Smooth muscle cell (in vitro differentiated cells): Measurements from ENCODE around the gene TEX22. TPM values are rescaled to one million over a fixed set of nuclear protein-coding genes. Genes with fewer than 3 reads are reported as not detected.

ENCODE experiments used
- DNase-seq: peaks from one replicate; lab custom pipeline; 2025; ENCODE audit not compliant: unreplicated experiment; lab: John Stamatoyannopoulos, UW
- H2AFZ ChIP-seq: fragments of 200-600 bp; sonication (generic); 2 replicates; pipeline ENCODE4 v1.6.0; 2016; ENCODE audit warnings: antibody characterized with exemption, low read depth, mild to moderate bottlenecking
- H3F3A ChIP-seq: fragments of 200-600 bp; sonication (generic); 2 replicates; pipeline ENCODE4 v1.6.0; 2017; ENCODE audit warnings: antibody characterized with exemption, low read depth
- H3K27ac ChIP-seq: fragments of 200-600 bp; sonication (generic); 2 replicates; pipeline ENCODE4 v1.5.1; 2016; ENCODE audit warnings: low read depth, mild to moderate bottlenecking
- H3K27me3 ChIP-seq: fragments of 200-600 bp; sonication (generic); 2 replicates; pipeline ENCODE4 v1.6.1; 2016; ENCODE audit warnings: low read depth, mild to moderate bottlenecking
- H3K36me3 ChIP-seq: fragments of 200-600 bp; sonication (generic); 2 replicates; pipeline ENCODE4 v1.5.1; 2016; ENCODE audit warnings: low read depth
- H3K4me1 ChIP-seq: fragments of 200-600 bp; sonication (generic); 2 replicates; pipeline ENCODE4 v1.5.1; 2016; ENCODE audit warnings: low read depth
- H3K4me2 ChIP-seq: fragments of 200-600 bp; sonication (generic); 2 replicates; pipeline ENCODE4 v1.6.0; 2016; ENCODE audit warnings: mild to moderate bottlenecking
- H3K4me3 ChIP-seq: fragments of 200-600 bp; sonication (generic); 2 replicates; pipeline ENCODE4 v1.5.1; 2016; ENCODE audit warnings: mild to moderate bottlenecking
- H3K79me2 ChIP-seq: fragments of 200-600 bp; sonication (generic); 2 replicates; pipeline ENCODE4 v1.6.0; 2016; ENCODE audit warnings: low read depth, mild to moderate bottlenecking
- H3K9ac ChIP-seq: fragments of 200-600 bp; sonication (generic); 2 replicates; pipeline ENCODE4 v1.6.0; 2016; ENCODE audit warnings: low read depth
- H3K9me3 ChIP-seq: fragments of 200-600 bp; sonication (generic); replicated peaks from 2 replicates; pipeline ENCODE4 v1.5.1; 2016; ENCODE audit warnings: low read depth
- H4K20me1 ChIP-seq: fragments of 200-600 bp; sonication (generic); 2 replicates; pipeline ENCODE4 v1.6.0; 2016; ENCODE audit warnings: low read depth
- WGBS: methylation state at CpG from one replicate; pipeline ENCODE4 v1.1.7; 2016; ENCODE audit warnings: low lambda C conversion rate; 5-methylcytosine and 5-hydroxymethylcytosine counted together
- polyA plus RNA-seq: library from polyadenylated mRNA; unstranded; fragments of >200 nt; fragmentation: Nextera tagmentation; extraction: Ambion mirVana; gene quantifications from 2 replicates; pipeline ENCODE4 v1.2.1, GENCODE V29; 2016
- total RNA-seq: library from RNA; depleted of rRNA; stranded (reverse); fragments of >200 nt; gene quantifications from 2 replicates; pipeline ENCODE4 v1.2.3, GENCODE V29; 2014
- TF ChIP-seq, protein P1 (sequence below): fragments of 200-600 bp; sonication (generic); IDR thresholded peaks from 2 replicates; pipeline ENCODE4 v1.5.1; 2017; ENCODE audit warnings: borderline replicate concordance, mild to moderate bottlenecking, antibody characterized with exemption; ENCODE audit not compliant: insufficient read depth, poor library complexity, severe bottlenecking

Gene TEX22
- total and polyA plus RNA-seq, 2 experiments from 2014 or later, result 0.09 to 0.93 TPM

DNA sequence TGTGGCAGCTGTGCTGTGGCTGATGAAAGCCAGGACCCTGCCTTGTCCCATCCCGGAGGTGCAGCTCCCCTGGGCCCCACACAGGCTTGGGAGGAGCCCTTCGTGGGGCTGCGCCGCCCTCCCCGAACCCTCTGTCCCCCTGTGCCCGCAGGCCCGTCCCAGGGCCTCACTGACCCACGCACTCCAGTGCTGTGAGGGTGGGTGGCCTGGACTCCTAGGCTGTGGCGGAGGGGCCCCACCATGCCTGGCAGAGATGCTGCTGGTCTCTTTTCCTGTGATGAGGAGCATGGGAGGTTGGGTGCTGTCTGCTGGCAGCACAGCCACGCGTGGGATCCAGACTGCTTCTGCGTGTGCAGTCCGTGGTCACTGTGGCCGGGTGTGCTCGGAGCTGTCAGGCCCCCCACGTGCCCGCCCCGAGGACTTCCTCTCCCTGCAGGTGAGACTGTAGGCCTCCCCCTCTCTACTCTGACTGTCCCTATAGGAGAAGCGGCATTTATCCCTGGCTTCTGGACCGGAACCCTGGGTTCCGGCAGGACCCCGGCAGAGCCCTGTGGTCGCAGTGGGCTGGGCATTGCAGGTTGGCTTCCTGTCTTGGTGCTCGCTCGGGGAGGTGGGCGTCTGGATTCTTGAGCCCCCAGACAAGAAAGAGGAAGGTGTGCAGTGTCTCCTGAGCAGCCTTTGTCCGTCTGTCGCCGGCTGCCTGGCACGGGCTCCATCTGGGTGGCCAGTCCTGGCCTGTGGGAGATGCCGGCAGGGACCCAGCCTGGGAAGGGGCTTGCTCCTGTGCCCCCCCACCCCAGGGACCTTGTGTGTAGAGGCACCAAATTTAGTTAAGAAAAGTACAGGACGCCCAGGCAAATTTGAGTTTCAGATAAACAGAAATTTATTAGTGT, 23.6 kb downstream of the TEX22 start:
- Histone ChIP-seq H2AFZ (no peak overlapping the region), H3K27me3 (no peaks in the 10 kb centered on the region), H3K4me3 (no peak overlapping the region), H3K4me1 (peaks cover 13% of the 10 kb centered on the region), H3K4me2 (no peak overlapping the region), H3F3A (no peaks in the 10 kb centered on the region), H4K20me1 (peaks cover 58% of the 10 kb centered on the region), H3K9me3 (no peaks in the 10 kb centered on the region), H3K36me3 (no peaks in the 10 kb centered on the region), H3K79me2 (peaks cover 65% of the 10 kb centered on the region), H3K9ac (no peak overlapping the region), H3K27ac (no peak overlapping the region)
- WGBS, result 87% methylated on average over 28 of the region's 32 CpGs
- no peak for DNase-seq
- TF ChIP-seq, protein P1, sequence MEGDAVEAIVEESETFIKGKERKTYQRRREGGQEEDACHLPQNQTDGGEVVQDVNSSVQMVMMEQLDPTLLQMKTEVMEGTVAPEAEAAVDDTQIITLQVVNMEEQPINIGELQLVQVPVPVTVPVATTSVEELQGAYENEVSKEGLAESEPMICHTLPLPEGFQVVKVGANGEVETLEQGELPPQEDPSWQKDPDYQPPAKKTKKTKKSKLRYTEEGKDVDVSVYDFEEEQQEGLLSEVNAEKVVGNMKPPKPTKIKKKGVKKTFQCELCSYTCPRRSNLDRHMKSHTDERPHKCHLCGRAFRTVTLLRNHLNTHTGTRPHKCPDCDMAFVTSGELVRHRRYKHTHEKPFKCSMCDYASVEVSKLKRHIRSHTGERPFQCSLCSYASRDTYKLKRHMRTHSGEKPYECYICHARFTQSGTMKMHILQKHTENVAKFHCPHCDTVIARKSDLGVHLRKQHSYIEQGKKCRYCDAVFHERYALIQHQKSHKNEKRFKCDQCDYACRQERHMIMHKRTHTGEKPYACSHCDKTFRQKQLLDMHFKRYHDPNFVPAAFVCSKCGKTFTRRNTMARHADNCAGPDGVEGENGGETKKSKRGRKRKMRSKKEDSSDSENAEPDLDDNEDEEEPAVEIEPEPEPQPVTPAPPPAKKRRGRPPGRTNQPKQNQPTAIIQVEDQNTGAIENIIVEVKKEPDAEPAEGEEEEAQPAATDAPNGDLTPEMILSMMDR, result no peak

DNA sequence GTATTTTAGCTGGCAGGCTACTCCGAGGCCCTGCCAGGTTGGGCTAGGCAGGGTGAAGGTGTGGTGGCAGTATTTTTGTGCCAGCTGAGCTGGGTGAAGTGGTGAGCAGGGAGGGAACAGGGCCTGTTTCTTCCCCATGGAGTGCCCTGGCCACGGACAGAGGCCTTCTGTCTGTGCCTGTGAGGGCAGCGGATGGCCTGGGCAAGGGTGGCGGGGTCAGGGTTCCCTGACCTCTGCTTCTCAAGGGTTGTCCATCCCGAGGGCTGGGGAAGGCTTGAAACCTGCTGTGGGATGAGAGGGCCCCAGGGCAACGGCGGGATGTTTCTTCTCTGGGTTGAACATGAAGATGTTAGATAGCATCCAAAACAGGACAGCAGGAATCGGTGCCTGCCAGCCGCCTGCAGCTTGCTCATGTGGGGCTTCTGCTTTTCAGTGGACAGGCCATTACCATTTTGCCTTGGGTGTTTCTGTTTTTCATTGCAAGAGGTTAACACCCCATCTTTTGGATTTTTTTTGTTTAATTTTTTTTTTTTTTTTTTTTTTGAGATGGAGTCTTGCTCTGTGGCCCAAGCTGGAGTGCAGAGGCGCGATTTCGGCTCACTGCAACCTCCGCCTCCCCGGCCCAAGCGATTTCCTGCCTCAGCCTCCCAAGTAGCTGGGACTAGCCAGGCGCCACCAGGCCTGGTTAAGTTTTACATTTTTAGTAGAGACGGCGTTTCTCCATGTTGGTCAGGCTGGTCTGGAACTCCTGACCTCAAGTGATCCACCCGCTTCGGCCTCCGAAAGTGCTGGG, 24.6 kb downstream of the TEX22 start:
- no peaks in the 10 kb centered on the region for H3K36me3 ChIP-seq
- H3K9ac ChIP-seq, result no peak overlapping the region
- H2AFZ ChIP-seq, result no peak overlapping the region
- H3K4me3 ChIP-seq, result no peak overlapping the region
- peaks cover 13% of the 10 kb centered on the region for H3K4me1 ChIP-seq
- H4K20me1 ChIP-seq, result peaks cover 62% of the 10 kb centered on the region
- H3K9me3 ChIP-seq, result no peaks in the 10 kb centered on the region
- TF ChIP-seq, protein P1, result no peak
- H3K27ac ChIP-seq, result no peak overlapping the region
- DNase-seq, result no peak
- no peak overlapping the region for H3K4me2 ChIP-seq
- no peaks in the 10 kb centered on the region for H3K27me3 ChIP-seq
- H3F3A ChIP-seq, result no peaks in the 10 kb centered on the region
- H3K79me2 ChIP-seq, result peaks cover 72% of the 10 kb centered on the region
- WGBS, result 87% methylated on average over 21 of the region's 21 CpGs

DNA sequence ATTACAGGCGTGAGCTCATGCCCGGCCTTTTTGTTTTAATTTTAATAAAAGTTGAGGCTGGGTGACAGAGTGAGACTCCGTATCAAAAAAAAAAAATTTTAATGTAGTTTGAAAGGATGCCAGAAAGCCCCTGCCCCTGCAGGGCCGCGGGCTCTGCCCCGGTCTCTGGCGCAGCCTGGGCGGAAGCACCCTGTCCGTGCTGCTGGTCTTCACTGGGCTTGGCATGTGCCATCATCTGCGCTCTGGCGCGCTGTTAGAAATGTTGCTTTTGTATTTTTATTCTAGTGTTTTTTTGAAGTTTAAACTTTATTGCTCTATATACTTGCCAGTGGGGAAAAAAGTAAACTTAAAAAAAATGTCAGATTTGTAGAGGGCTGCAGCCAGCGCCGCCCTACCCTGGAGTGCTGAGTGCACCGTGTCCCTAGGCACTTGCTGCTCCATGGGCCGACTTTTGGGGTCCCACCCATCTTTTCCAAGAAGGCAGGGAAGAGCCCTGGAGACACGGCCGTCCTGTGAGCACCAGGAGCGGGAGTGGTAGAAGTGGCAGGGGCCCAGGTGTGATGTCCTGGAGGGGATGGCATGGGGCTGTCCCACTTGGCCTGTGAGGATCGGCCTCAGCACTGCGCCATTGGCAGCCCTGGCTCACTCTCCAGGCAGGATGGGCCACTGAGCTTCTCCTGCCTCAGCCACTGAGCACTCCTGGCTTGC, 25.3 kb downstream of the TEX22 start:
- H3F3A ChIP-seq, result no peaks in the 10 kb centered on the region
- no peak overlapping the region for H3K4me3 ChIP-seq
- H3K9me3 ChIP-seq, result no peaks in the 10 kb centered on the region
- H3K4me1 ChIP-seq, result peaks cover 13% of the 10 kb centered on the region
- no peak for DNase-seq
- no peaks in the 10 kb centered on the region for H3K27me3 ChIP-seq
- no peak overlapping the region for H2AFZ ChIP-seq
- H3K4me2 ChIP-seq, result no peak overlapping the region
- H3K9ac ChIP-seq, result no peak overlapping the region
- no peaks in the 10 kb centered on the region for H3K36me3 ChIP-seq
- peaks cover 70% of the 10 kb centered on the region for H4K20me1 ChIP-seq
- H3K79me2 ChIP-seq, result peaks cover 80% of the 10 kb centered on the region
- H3K27ac ChIP-seq, result no peak overlapping the region
- 98% methylated on average over 21 of the region's 21 CpGs for WGBS
- TF ChIP-seq, protein P1, result no peak
